A375 (cell line): ENCODE measurements around the gene USP22. TPM values are rescaled to one million over a fixed set of nuclear protein-coding genes. Genes with fewer than 3 reads are reported as not detected.

Source experiments
- small RNA-seq: library from RNA; depleted of rRNA; stranded (forward); fragments of <200 nt; gene quantifications from one replicate; pipeline ENCODE3, GENCODE V24; 2014
- total RNA-seq: library from RNA; depleted of rRNA; stranded (reverse); fragments of >200 nt; shearing (Covaris generic); gene quantifications from 2 replicates; pipeline ENCODE4 v1.2.3, GENCODE V29; 2014; rRNA removed

USP22 gene
- 127 and 138 TPM in 2 replicates for total RNA-seq

DNA sequence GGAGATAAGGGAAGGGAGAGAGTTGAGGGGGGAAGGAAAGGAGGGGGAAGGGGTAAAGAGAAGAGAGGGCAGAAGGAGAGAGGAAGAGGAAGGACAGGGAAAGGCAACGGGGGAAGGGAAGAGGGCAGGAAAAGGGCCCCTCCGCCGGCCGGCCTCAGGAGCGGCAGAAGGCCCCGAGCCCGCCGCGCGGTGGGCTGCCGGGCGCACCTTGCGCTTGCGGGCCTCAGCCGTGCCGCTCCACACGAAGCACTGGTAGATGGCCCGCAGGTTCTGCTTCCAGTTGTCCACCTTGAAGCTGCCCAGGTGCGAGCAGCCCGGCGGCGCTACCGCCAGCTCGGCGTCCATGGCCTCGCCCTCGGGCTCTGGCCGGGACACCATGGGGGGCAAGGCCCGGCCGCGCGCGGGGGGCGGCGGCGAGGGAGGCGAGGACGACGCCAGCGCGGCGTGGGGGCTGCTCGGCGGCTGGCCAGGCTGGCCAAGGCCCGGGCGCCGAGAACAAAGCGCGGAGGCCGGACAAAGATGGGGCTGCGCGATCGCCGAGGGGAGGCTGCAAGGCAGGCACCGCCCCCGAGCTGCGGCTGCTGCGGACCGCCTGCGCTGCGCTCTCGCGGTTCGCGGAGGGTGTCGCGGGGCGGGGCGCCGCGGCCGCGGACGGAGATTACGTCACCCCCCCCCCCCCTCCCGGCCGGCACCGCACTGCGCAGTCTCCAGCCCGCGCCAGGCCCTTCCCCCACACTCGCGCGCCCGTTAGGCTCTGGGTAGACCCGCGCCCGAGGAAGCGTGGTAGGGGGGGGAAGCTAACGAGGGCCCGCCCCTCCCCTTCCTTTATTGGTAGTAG is at the start of gene USP22:
TSS of gene USP22 (minus strand) at position 554 of the 838 bp plus-strand sequence. CDS start at position 378, 176 bp downstream.

Small RNA genes lying within 50 kb of the gene (small RNA-seq; reads per million reads assigned to genes)
- not detected for gene AC087393.1

Other genes starting within 250 kb of the USP22 start
- gene DHRS7B, start 84.0 kb upstream of the USP22 start, total RNA-seq = 14.5 and 16.3 TPM in 2 replicates
- gene TMEM11, start 171.2 kb upstream of the USP22 start, total RNA-seq = 26.6 and 35.7 TPM in 2 replicates
- gene NATD1, start 210.4 kb upstream of the USP22 start, total RNA-seq = 2.3 and 2.6 TPM in 2 replicates
- 30.4 and 31.2 TPM in 2 replicates for gene MAP2K3, start 241.7 kb upstream of the USP22 start, total RNA-seq